K562 (cell line): ENCODE data around the gene DCHS2. TPM values are rescaled to one million over a fixed set of nuclear protein-coding genes. Genes with fewer than 3 reads are reported as not detected.
A peak's percentile ranks its signal among the peaks of the same experiment; 100 is the strongest.

Experiments used
- HSF4 ChIP-seq: fragments of 250-450 bp; sonication (Bioruptor Pico); IDR thresholded peaks from 2 replicates; pipeline ENCODE4 v2.1.2; 2022; ENCODE audit warnings: mild to moderate bottlenecking, moderate library complexity, borderline replicate concordance
- MCM5 ChIP-seq: fragments of 450-650 bp; IDR thresholded peaks from 2 replicates; pipeline ENCODE4 v1.6.1; 2016; ENCODE audit warnings: low read depth
- NFE2 ChIP-seq: IDR thresholded peaks from 2 replicates; pipeline ENCODE4 v1.6.1; 2014; ENCODE audit warnings: antibody characterized with exemption, low read depth
- NR3C1 ChIP-seq: sonication (generic); formaldehyde crosslinking; IDR thresholded peaks from 2 replicates; pipeline ENCODE4 v1.8.1; 2022; ENCODE audit warnings: missing genetic modification reagents
- POLR2G ChIP-seq: fragments of 200-400 bp; formaldehyde crosslinking; IDR thresholded peaks from 2 replicates; pipeline ENCODE4 v1.6.1; 2017; ENCODE audit warnings: low read depth, mild to moderate bottlenecking, antibody characterized with exemption, low read length, moderate library complexity
- POU5F1 ChIP-seq: fragments of 150-350 bp; IDR thresholded peaks from 2 replicates; pipeline ENCODE4 v1.6.1; 2014; ENCODE audit warnings: borderline replicate concordance, low read length, low read depth, mild to moderate bottlenecking; ENCODE audit not compliant: partially characterized antibody
- RNF219 ChIP-seq: fragments of 250-450 bp; sonication (Bioruptor Pico); IDR thresholded peaks from 2 replicates; pipeline ENCODE4 v1.5.0; 2022; ENCODE audit warnings: mild to moderate bottlenecking
- SMAD3 ChIP-seq: fragments of 450-650 bp; formaldehyde crosslinking; conservative IDR thresholded peaks from 2 replicates; pipeline ENCODE4 v1.4.0; 2020; ENCODE audit warnings: mild to moderate bottlenecking
- TEAD1 ChIP-seq, 2 experiments: fragments of 450-650 bp in 1 of 2; sonication (generic) in 1 of 2; formaldehyde crosslinking; IDR thresholded peaks; 2 replicates each; pipeline versions ENCODE4 v1.4.0 to v1.8.0; 2020 to 2022; ENCODE audit warnings: mild to moderate bottlenecking in 2 of 2, missing genetic modification reagents in 1 of 2
- ZNF24 ChIP-seq: fragments of 450-650 bp; IDR thresholded peaks from 2 replicates; pipeline ENCODE4 v1.6.1; 2016
- polyA plus RNA-seq, 8 experiments: library from polyadenylated mRNA; depleted of rRNA in 4 of 8; stranded (reverse) in 5 of 8; unstranded in 3 of 8; fragments of >200 nt; fragmentation: Nextera tagmentation in 2 of 8; fragmentation: Illumina TruSeq in 1 of 8; extraction: Ambion mirVana in 2 of 8; extraction: Trizol in 1 of 8; gene quantifications; 2 replicates each; pipeline versions ENCODE4 v1.2.1 to v1.2.3, GENCODE V29; 2011 to 2014; ENCODE audit warnings: inconsistent platforms in 1 of 8, missing spikeins in 1 of 8
- total RNA-seq, 7 experiments: library from RNA; depleted of rRNA in 6 of 7; stranded (reverse); fragments of >200 nt in 6 of 7; fragmentation: Illumina TruSeq in 2 of 7; extraction: Trizol in 2 of 7; gene quantifications; 2 replicates each; pipeline versions ENCODE4 v1.2.1 to v1.2.3, GENCODE V29; 2011 to 2021; ENCODE audit warnings: low replicate concordance in 1 of 7
- TF ChIP-seq, protein P1 (sequence below), 2 experiments: fragments of 450-650 bp; formaldehyde crosslinking in 1 of 2; IDR thresholded peaks; 2 replicates each; pipeline versions ENCODE4 v1.4.0 to v1.6.1; 2014 to 2020; ENCODE audit warnings: mild to moderate bottlenecking in 2 of 2, borderline replicate concordance in 1 of 2, low read depth in 1 of 2
- TF ChIP-seq, protein P2 (sequence below): fragments of 450-650 bp; formaldehyde crosslinking; IDR thresholded peaks from 2 replicates; pipeline ENCODE4 v1.4.0; 2022; ENCODE audit warnings: mild to moderate bottlenecking, moderate library complexity
- TF ChIP-seq, protein P3 (sequence below): fragments of 250-450 bp; sonication (Bioruptor Pico); IDR thresholded peaks from 2 replicates; pipeline ENCODE4 v1.4.0; 2020; ENCODE audit warnings: mild to moderate bottlenecking, moderate library complexity

The DCHS2 gene
- total and polyA plus RNA-seq, 9 of the 15 experiments (the other 6 are each of a cell fraction or from before 2014, with no cell fraction given): 0.49 to 7.1 (median 5.3) TPM

DNA sequence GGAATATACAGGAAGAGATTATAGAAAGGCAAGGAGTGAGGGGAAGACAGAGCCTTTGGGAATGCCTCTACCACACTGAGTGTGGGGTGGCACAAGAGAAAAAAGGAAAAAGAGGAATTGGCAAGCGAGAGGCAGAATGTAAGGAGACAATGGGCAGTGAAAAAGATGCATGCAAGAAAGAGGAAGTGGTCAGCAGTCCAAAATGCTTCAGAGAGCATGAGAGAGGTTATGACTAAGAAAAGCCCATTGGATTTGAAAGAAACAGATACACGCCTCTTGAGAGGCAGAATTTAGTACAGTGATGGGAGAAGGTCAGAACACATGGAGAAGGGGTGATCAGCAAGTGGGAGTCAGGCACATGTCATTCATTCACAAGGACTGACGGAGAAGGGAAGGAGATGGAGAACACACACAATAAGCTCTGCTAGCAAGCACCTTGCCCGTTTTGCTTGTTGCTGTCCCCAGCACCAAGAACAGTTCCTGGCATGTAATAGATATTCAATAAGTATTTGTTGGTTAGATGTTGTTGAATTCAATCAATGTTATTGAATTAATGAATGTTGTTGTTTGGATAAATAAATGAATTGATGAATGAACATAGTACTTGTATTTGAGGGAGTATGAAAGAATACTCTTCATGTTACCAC lies 6.3 kb downstream of the DCHS2 start (continued):
- TF ChIP-seq, protein P1, sequence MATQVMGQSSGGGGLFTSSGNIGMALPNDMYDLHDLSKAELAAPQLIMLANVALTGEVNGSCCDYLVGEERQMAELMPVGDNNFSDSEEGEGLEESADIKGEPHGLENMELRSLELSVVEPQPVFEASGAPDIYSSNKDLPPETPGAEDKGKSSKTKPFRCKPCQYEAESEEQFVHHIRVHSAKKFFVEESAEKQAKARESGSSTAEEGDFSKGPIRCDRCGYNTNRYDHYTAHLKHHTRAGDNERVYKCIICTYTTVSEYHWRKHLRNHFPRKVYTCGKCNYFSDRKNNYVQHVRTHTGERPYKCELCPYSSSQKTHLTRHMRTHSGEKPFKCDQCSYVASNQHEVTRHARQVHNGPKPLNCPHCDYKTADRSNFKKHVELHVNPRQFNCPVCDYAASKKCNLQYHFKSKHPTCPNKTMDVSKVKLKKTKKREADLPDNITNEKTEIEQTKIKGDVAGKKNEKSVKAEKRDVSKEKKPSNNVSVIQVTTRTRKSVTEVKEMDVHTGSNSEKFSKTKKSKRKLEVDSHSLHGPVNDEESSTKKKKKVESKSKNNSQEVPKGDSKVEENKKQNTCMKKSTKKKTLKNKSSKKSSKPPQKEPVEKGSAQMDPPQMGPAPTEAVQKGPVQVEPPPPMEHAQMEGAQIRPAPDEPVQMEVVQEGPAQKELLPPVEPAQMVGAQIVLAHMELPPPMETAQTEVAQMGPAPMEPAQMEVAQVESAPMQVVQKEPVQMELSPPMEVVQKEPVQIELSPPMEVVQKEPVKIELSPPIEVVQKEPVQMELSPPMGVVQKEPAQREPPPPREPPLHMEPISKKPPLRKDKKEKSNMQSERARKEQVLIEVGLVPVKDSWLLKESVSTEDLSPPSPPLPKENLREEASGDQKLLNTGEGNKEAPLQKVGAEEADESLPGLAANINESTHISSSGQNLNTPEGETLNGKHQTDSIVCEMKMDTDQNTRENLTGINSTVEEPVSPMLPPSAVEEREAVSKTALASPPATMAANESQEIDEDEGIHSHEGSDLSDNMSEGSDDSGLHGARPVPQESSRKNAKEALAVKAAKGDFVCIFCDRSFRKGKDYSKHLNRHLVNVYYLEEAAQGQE (IDR thresholded peaks at IDR 0.05; ENCODE audit: borderline replicate concordance): peak; percentile 50
- TF ChIP-seq, protein P1 (CRISPR knock-in tag; IDR thresholded peaks at IDR 0.05; ENCODE audit: low read depth): no peak
- TF ChIP-seq TEAD1 (CRISPR knock-in tag; IDR thresholded peaks at IDR 0.05) (no peak), POU5F1 (no peak), NFE2 (no peak), ZNF24 (peak; percentile 28; the same call in 1 of the 2 replicates), SMAD3 (no peak), MCM5 (no peak), HSF4 (CRISPR knock-in tag) (no peak), RNF219 (CRISPR knock-in tag) (no peak), NR3C1 (CRISPR knock-in tag) (no peak), POLR2G (no peak)
- TF ChIP-seq, protein P2, sequence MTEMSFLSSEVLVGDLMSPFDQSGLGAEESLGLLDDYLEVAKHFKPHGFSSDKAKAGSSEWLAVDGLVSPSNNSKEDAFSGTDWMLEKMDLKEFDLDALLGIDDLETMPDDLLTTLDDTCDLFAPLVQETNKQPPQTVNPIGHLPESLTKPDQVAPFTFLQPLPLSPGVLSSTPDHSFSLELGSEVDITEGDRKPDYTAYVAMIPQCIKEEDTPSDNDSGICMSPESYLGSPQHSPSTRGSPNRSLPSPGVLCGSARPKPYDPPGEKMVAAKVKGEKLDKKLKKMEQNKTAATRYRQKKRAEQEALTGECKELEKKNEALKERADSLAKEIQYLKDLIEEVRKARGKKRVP: no peak
- TF ChIP-seq, protein P3, sequence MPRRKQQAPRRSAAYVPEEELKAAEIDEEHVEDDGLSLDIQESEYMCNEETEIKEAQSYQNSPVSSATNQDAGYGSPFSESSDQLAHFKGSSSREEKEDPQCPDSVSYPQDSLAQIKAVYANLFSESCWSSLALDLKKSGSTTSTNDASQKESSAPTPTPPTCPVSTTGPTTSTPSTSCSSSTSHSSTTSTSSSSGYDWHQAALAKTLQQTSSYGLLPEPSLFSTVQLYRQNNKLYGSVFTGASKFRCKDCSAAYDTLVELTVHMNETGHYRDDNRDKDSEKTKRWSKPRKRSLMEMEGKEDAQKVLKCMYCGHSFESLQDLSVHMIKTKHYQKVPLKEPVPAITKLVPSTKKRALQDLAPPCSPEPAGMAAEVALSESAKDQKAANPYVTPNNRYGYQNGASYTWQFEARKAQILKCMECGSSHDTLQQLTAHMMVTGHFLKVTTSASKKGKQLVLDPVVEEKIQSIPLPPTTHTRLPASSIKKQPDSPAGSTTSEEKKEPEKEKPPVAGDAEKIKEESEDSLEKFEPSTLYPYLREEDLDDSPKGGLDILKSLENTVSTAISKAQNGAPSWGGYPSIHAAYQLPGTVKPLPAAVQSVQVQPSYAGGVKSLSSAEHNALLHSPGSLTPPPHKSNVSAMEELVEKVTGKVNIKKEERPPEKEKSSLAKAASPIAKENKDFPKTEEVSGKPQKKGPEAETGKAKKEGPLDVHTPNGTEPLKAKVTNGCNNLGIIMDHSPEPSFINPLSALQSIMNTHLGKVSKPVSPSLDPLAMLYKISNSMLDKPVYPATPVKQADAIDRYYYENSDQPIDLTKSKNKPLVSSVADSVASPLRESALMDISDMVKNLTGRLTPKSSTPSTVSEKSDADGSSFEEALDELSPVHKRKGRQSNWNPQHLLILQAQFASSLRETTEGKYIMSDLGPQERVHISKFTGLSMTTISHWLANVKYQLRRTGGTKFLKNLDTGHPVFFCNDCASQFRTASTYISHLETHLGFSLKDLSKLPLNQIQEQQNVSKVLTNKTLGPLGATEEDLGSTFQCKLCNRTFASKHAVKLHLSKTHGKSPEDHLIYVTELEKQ: no peak
